Effector memory CD8-positive, alpha-beta T cell (primary cell): ENCODE measurements around the gene TCHHL1.
"Not testable (repeated sequence)": the region's sequence is repeated elsewhere in the genome, so short reads cannot be mapped to it uniquely, and the experiment has no call there.

Experiments used
- ATAC-seq: fragments of 150-1000 bp; cut with Tn5 transposase; replicated peaks from 2 replicates; pipeline ENCODE4 v1.10.0; 2021; ENCODE audit warnings: mild to moderate bottlenecking, moderate library complexity
- DNase-seq, 3 experiments: peaks; one replicate each; pipeline ENCODE4 v3.0.0; 2021
- H3K27ac Mint-ChIP-seq, 2 donors: one replicate each; pipeline ENCODE4 v1.8.0; 2022; ENCODE audit warnings: mild to moderate bottlenecking in 2 of 2, mixed read lengths in 2 of 2, moderate library complexity in 2 of 2
- H3K27me3 Mint-ChIP-seq, 2 donors: one replicate each; pipeline ENCODE4 v1.8.0; 2022; ENCODE audit warnings: mixed read lengths in 2 of 2
- H3K36me3 Mint-ChIP-seq: one replicate; pipeline ENCODE4 v1.8.0; 2022; ENCODE audit warnings: mild to moderate bottlenecking, moderate library complexity, mixed read lengths; ENCODE audit not compliant: insufficient read depth
- H3K4me1 Mint-ChIP-seq, 2 donors: one replicate each; pipeline ENCODE4 v1.8.0; 2022; ENCODE audit warnings: low read depth in 2 of 2, mixed read lengths in 2 of 2
- H3K4me3 Mint-ChIP-seq, 2 donors: one replicate each; pipeline ENCODE4 v1.8.0; 2022; ENCODE audit warnings: mild to moderate bottlenecking in 2 of 2, mixed read lengths in 2 of 2, moderate library complexity in 2 of 2
- H3K9me3 Mint-ChIP-seq, 2 donors: one replicate each; pipeline ENCODE4 v1.8.0; 2022; ENCODE audit warnings: mixed read lengths in 2 of 2

TCHHL1 gene

DNA sequence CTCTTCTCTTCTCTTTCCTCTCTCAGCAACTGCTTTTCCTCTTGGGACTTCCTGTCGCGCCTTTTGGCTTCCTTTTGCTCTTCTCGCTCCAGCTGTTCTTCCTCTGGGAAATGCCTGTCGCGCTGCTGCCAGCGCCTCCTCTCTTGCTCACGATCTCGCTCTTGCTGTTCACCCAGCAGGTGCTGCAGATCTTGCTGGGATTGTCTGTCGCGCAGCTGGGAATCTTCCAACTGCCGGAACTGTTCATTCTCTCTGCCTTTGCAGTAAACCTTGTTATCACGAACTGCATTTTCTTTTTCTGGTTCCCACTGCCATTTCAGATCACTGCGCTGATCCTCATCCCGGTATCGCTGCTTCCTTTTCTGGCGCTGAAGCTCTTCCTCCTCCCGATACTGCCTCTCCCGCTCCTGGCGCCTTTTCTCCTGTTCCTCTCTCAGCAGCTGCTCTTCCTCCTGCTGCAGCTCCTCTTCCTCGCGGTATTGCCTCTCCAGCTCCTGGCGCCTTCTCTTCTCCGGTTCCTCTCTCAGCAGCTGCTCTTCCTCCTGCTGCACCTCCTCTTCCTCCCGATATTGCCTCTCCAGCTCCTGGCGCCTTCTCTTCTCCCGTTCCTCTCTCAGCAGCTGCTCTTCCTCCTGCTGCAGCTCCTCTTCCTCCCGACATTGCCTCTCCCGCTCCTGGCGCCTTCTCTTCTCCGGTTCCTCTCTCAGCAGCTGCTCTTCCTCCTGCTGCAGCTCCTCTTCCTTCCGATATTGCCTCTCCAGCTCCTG, 20.6 kb upstream of the TCHHL1 start:
- no peak overlapping the region for H3K27ac Mint-ChIP-seq
- no peak for DNase-seq
- no peak for ATAC-seq

GRCh38 chr1:152108882-152109222, 20.0 kb upstream of the TCHHL1 start:
- DNase-seq = no peak
- peaks cover 0 to 8% of the 10 kb centered on the region in 2 donors for H3K4me1 Mint-ChIP-seq
- no peak for ATAC-seq
- H3K4me3 Mint-ChIP-seq = no peak overlapping the region
- no peaks in the 10 kb centered on the region for H3K9me3 Mint-ChIP-seq
- H3K36me3 Mint-ChIP-seq = no peaks in the 10 kb centered on the region
- peaks cover 3 to 8% of the 10 kb centered on the region in 2 donors for H3K27me3 Mint-ChIP-seq
- H3K27ac Mint-ChIP-seq = no peak overlapping the region

More for the DNA sequence above, 20.6 kb upstream of the TCHHL1 start:
- Mint-ChIP-seq H3K4me3 (no peak overlapping the region), H3K36me3 (no peaks in the 10 kb centered on the region), H3K27me3 (peaks cover 0 to 6% of the 10 kb centered on the region in 2 donors), H3K4me1 (peaks cover 0 to 8% of the 10 kb centered on the region in 2 donors), H3K9me3 (no peaks in the 10 kb centered on the region)

DNA sequence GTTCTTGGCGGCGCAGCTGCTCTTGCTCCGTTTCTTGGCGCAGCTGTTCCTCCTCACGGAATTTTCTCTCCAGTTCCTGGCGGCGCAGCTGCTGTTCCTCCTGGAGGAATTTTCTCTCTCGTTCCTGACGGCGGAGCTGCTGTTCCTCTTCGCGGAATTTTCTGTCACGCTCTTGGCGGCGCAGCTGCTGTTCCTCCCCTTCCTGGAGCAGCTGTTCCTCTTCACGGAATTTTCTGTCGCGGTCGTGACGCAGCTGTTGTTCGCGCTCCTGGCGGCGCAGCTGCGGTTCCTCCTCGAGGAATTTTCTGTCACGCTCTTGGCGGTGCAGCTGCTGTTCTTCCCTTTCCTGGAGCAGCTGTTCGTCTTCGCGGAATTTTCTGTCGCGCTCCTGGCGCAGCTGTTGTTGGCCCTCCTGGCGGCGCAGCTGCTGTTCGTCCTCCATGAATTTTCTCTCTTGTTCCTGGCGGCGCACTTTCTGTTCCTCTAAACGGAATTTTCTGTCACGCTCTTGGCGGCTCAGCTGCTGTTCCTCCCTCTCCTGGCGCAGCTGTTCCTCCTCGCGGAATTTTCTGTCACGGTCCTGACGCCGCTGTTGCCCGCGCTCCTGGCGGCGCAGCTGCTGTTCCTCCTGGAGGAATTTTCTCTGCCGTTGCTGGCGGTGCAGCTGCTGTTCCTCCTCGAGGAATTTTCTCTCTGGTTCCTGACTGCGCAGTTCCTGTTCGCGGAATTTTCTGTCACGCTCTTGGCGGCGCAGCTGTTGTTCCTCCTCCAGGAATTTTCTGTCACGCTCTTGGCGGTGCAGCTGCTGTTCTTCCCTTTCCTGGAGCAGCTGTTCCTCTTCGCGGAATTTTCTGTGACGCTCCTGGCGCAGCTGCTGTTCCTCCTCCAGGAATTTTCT, 19.4 kb upstream of the TCHHL1 start:
- Mint-ChIP-seq H3K9me3 (no peaks in the 10 kb centered on the region), H3K27ac (no peak overlapping the region), H3K36me3 (no peaks in the 10 kb centered on the region), H3K4me1 (peaks cover 0 to 8% of the 10 kb centered on the region in 2 donors), H3K4me3 (no peak overlapping the region), H3K27me3 (peaks cover 9 to 13% of the 10 kb centered on the region in 2 donors)
- DNase-seq (no peak), ATAC-seq (no peak)

GRCh38 chr1:152107031-152107983, 18.4 kb upstream of the TCHHL1 start:
- no peak overlapping the region for H3K27ac Mint-ChIP-seq
- DNase-seq = no peak
- ATAC-seq = no peak
- peaks cover 10 to 19% of the 10 kb centered on the region in 2 donors for H3K27me3 Mint-ChIP-seq
- H3K36me3 Mint-ChIP-seq = no peaks in the 10 kb centered on the region
- H3K4me1 Mint-ChIP-seq = peaks cover 0 to 8% of the 10 kb centered on the region in 2 donors
- H3K4me3 Mint-ChIP-seq = no peak overlapping the region
- H3K9me3 Mint-ChIP-seq = no peaks in the 10 kb centered on the region

- Mint-ChIP-seq H3K9me3 (no peaks in the 10 kb centered on the region), H3K4me1 (peaks cover 0 to 8% of the 10 kb centered on the region in 2 donors), H3K4me3 (no peak overlapping the region), H3K27ac (no peak overlapping the region), H3K27me3 (peaks cover 30 to 41% of the 10 kb centered on the region in 2 donors), H3K36me3 (no peaks in the 10 kb centered on the region)
- no peak for ATAC-seq
- no peak for DNase-seq
Measured at GRCh38 chr1:152104854-152105253, 16.0 kb upstream of the TCHHL1 start.

DNA sequence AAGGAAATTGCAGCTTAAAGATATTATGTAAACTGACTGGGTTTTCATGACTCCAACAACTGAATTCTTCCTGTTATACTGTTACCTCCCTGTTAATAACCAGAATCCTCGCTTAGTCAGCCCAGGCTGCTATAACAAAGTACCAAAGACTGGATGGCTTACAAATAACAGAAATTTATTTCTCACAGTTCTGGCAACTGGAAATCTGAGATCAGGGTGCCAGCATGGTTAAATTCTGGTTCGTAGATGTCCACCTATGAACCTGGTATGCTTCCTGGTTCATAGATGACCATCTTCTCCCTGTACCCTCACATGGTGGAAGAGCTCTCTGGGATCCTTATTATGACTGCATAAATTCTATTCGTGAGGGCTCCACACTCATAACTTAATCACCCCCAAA, 8.1 kb upstream of the TCHHL1 start:
- no peak for DNase-seq
- no peaks in the 10 kb centered on the region for H3K9me3 Mint-ChIP-seq
- no peak overlapping the region for H3K27ac Mint-ChIP-seq
- H3K36me3 Mint-ChIP-seq = no peaks in the 10 kb centered on the region
- peaks cover 77 to 78% of the 10 kb centered on the region in 2 donors for H3K27me3 Mint-ChIP-seq
- no peaks in the 10 kb centered on the region for H3K4me1 Mint-ChIP-seq
- H3K4me3 Mint-ChIP-seq = no peak overlapping the region
- ATAC-seq = no peak

DNA sequence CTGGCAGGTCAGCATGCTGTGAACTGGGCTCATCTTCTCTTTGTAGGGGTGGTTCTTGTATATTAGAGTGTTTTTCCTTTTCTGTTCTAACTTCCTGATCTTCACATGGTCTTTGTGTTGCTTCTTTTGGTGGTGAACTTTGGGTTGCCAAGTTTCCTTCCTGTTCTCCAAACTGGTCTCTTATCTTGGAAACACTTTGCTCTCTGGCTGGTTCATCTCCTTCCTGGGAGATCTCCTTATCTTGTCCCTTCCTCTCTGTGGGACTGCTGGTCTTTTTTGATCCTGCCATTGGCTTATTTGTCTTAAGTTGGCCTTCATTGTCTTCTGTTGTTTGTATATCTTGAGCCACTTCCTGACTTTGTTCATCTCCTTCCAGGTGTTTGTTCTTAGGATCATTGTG, 2.1 kb downstream of the TCHHL1 start:
- Mint-ChIP-seq H3K4me3 (no peak overlapping the region), H3K9me3 (no peaks in the 10 kb centered on the region), H3K27me3 (peaks cover 21 to 25% of the 10 kb centered on the region in 2 donors), H3K36me3 (no peaks in the 10 kb centered on the region), H3K4me1 (no peaks in the 10 kb centered on the region), H3K27ac (no peak overlapping the region)
- no peak for DNase-seq
- no peak for ATAC-seq

DNA sequence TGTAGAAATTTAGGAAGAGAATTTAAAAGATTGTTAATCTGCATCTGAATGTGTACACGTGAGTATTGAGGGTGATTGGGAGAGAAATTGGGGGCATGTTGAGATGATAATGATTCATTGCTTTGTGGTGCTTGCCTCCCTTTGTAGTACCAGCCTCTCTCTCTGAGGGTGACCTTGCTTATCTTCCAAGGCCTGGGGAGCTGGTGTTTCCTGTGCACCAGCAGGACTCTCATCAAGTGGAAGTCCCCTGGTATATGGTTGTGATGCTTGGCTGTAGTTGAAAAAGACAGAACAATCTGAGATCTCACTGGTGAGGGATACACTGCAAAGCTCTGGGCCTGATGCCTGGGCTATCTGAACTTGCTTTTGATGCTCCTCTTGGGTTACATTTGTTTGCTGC, 4.0 kb downstream of the TCHHL1 start:
- Mint-ChIP-seq H3K4me3 (no peak overlapping the region), H3K4me1 (no peaks in the 10 kb centered on the region), H3K9me3 (no peaks in the 10 kb centered on the region), H3K36me3 (no peaks in the 10 kb centered on the region), H3K27me3 (peaks cover 10 to 14% of the 10 kb centered on the region in 2 donors), H3K27ac (no peak overlapping the region)
- ATAC-seq (no peak), DNase-seq (no peak)

- not testable (repeated sequence) for H3K4me1 Mint-ChIP-seq, H3K4me3 Mint-ChIP-seq, ATAC-seq, DNase-seq, H3K9me3 Mint-ChIP-seq, H3K36me3 Mint-ChIP-seq, H3K27ac Mint-ChIP-seq
- peaks cover 18 to 28% of the 10 kb centered on the region in 2 donors for H3K27me3 Mint-ChIP-seq
Measured at GRCh38 chr1:152081026-152081425, 7.8 kb downstream of the TCHHL1 start.

DNA sequence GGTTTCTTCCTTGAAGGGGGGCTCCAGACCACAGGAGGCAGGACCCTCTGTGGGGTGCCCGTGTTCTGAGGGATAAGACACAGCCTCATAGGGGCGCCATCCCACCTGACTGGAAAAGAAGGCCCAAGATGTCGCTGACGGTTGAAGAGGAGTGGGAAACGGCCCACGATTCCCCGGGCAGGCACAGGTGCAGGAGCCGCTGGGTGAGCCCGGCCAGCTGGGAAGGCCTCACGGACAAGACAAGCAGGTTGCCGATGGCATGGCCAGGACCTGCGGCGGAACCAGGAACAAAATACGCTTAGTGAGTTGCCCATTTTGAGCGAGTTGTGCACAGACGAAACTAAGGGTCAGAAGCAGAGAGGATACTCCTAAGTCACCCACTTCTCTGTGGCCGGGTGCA, 8.4 kb downstream of the TCHHL1 start:
- not testable (repeated sequence) for H3K4me3 Mint-ChIP-seq

DNA sequence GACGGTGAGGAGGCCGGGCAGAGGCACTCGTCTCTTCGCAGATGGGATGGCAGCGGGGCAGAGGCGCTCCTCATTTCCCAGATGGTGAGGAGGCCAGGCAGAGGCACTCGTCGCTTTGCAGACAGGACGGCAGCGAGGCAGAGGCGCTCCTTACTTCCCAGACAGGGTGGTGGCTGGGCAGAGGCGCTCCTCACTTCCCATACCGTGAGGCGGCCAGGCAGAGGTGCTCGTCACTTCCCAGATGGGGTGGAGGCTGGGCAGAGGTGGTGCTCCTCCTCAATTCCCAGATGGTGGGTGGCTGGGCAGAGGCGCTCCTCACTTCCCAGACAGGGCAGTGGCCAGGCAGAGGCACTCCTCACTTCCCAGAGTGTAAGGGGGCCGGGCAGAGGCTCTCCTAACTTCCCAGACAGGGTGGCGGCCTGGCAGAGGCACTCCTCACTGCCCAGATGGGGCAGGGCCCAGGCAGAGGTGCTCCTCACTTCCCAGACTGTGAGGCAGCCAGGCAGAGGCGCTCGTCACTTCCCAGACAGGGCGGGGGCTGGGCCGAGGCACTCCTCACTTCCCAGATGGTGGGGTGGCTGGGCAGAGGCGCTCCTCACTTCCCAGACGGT, 9.9 kb downstream of the TCHHL1 start:
- no peak for ATAC-seq
- no peaks in the 10 kb centered on the region for H3K36me3 Mint-ChIP-seq
- no peak overlapping the region for H3K27ac Mint-ChIP-seq
- no peak for DNase-seq
- H3K27me3 Mint-ChIP-seq = peaks cover 28 to 33% of the 10 kb centered on the region in 2 donors
- H3K4me3 Mint-ChIP-seq = no peak overlapping the region
- no peaks in the 10 kb centered on the region for H3K9me3 Mint-ChIP-seq
- H3K4me1 Mint-ChIP-seq = no peaks in the 10 kb centered on the region

More for the DNA sequence above, 8.4 kb downstream of the TCHHL1 start:
- not testable (repeated sequence) for H3K36me3 Mint-ChIP-seq, DNase-seq, H3K9me3 Mint-ChIP-seq, ATAC-seq, H3K4me1 Mint-ChIP-seq, H3K27ac Mint-ChIP-seq
- peaks cover 21 to 30% of the 10 kb centered on the region in 2 donors for H3K27me3 Mint-ChIP-seq

- no peak for DNase-seq
- H3K36me3 Mint-ChIP-seq = no peaks in the 10 kb centered on the region
- peaks cover 54 to 60% of the 10 kb centered on the region in 2 donors for H3K27me3 Mint-ChIP-seq
- no peak overlapping the region for H3K27ac Mint-ChIP-seq
- ATAC-seq = no peak
- no peaks in the 10 kb centered on the region for H3K4me1 Mint-ChIP-seq
- no peaks in the 10 kb centered on the region for H3K9me3 Mint-ChIP-seq
- H3K4me3 Mint-ChIP-seq = no peak overlapping the region
Measured at GRCh38 chr1:152072311-152072710, 16.6 kb downstream of the TCHHL1 start.

DNA sequence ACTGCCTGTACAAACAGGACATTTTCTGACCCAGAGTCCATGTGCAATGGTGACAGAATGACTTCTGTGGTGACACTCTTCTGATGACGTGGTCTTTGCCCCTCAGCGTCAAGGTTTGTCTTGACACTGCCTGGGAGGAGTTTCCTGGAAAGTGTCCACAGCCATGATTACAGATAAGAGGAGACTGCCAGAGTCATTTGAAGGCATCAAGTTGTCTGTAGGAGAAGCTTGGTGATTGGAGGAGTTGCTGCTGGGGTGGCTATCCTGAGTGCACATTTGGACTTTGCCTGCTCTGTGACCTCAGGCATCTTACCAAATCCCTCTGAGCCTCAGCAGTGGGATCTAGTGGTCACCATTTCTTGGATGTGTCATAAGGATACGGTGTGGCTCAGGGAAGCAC, 17.7 kb downstream of the TCHHL1 start:
- Mint-ChIP-seq H3K27ac (no peak overlapping the region), H3K9me3 (no peaks in the 10 kb centered on the region), H3K27me3 (peaks cover 61 to 65% of the 10 kb centered on the region in 2 donors), H3K4me3 (no peak overlapping the region), H3K36me3 (no peaks in the 10 kb centered on the region), H3K4me1 (no peaks in the 10 kb centered on the region)
- no peak for ATAC-seq
- no peak for DNase-seq
